22Rv1 (cell line): ENCODE measurements around the gene ZNF683.

Source experiments
- CTCF ChIP-seq: fragments of 450-650 bp; IDR thresholded peaks from 2 replicates; pipeline ENCODE4 v1.5.1; 2017; ENCODE audit warnings: mild to moderate bottlenecking
- ZFX ChIP-seq: fragments of 450-650 bp; IDR thresholded peaks from 2 replicates; pipeline ENCODE4 v1.6.1; 2017; ENCODE audit warnings: antibody characterized with exemption, borderline replicate concordance

- TF ChIP-seq ZFX (no peak), CTCF (no peak)
Observed at GRCh38 chr1:26370591-26371382, 1.8 kb downstream of the ZNF683 start.
